Measurements from ENCODE around the gene NBAS.

NBAS gene

DNA sequence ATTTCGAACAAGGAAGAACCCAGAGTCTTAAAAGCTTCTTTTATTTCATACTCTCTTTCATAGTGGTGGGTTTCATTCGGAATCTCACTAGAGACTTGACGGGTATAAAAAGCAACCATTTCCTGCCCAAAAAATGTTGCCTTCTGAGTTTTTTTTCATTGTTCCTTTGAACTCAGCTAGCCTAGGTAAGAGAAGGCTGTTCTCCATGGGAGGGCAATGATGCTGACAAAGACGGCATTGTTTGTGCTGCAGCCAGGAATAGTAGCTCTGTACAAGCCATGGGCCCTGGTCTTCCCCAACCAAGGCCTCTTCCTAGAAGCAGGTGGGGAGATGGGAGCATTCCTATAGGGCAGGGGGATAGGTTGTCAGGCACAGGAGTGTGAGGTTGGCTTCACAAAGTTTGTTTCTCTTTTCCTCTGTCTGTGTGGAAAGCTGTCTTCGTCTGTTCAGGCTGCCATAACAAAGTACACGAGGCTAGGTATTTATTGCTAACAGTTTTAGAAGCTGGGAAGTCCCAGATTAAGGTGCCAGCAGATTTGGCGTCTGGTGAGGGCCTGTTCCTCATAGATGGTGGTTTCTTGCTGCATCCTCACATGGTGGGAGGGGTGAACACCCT is 405.1 kb downstream of the NBAS start:
- DNase-seq, result no peak

DNA sequence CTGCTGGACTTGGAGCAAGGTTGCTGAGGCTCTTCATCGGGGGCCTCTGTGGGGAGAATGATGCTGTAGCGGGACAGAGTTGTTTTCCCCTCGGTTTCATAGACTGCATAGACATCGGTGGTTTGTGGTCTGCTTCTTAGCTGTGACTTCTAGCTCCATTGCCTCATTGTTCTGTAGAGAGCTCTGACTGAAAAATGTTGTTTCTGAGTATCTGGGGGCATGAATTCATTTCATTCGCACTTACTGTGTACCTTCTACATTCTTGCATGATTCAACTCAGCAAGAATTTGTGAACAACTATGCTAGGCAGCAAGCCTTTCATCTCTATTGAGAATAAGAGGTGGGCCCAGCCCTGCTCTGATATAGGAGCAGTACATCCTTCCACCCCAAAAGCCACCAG is 406.8 kb downstream of the NBAS start:
- no peak for DNase-seq

DNA sequence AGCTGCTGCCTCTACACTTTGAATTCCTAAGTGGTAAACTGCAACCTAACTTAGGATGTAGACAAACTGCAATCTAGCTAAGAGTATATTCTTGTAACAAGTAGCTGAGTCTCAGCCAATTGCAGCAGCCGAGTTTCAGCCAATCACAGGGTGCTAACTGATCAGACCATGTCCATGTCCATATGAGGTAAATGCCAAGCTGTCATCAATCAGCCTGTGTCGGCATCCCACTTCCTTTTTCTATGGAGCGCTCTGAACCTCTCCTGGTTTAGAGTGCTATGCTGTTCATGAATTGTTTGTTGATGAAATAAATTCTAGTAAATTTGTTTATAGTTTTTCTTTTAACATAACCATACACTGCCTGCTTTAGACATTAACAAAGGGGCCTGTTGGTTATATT is 408.8 kb downstream of the NBAS start:
- no peak for DNase-seq

DNA sequence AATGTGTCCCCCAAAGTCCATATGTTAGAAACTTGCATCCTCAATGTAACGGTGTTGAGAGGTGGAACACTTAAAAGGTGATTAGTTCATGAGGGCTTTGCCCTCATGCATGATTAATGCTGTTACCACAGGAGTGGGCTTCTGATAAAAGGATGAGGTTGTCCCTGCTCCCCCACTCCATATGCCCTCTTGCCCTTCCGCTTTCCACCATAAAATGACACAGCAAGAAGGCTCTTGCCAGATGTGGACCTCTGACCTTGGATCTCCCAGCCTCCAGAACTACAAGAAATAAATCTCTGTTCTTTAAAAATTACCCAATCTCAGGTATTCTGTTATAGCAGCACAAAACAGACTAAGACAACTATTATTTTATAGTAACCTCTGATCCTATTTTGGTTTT is 412.1 kb downstream of the NBAS start:
- DNase-seq, result no peak

DNA sequence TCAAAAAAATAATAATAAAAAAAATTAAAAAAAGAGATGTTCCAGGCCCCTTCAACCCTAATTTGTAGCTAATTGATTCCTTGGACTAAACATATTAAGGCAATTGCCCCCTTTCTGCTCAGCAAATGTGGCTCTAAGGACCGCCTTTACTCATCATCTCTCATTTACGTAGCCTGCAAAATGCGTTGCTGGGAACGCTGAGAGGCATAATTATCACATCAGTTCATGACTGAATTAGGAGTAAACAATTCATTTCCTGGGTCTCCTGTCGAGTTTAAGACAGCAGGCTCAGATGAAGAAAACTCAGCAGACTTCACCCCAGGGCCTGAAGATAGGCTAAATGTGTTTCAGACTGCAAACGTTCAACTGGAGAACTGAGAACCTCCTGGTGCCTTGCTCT is 413.5 kb downstream of the NBAS start:
- DNase-seq, result no peak

DNA sequence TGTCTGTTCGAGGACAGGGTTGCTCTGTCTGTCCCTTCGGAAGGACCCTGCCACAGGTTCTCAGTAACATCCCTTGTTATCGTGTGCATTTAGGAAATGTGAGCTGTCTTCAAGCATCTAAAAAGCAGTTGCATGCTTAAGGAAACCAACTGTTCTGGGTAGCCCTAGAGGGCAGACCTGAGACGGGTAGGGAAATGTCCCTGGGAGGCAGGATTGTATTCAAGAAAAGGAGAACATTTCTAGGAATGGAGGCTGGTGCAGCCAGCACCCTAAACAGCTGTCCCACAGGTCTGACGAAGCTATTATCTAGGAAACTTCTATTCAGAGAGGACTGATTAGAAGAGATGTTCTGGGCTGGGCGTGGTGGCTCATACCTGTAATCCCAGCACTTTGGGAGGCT is 414.2 kb downstream of the NBAS start:
- DNase-seq, result no peak

DNA sequence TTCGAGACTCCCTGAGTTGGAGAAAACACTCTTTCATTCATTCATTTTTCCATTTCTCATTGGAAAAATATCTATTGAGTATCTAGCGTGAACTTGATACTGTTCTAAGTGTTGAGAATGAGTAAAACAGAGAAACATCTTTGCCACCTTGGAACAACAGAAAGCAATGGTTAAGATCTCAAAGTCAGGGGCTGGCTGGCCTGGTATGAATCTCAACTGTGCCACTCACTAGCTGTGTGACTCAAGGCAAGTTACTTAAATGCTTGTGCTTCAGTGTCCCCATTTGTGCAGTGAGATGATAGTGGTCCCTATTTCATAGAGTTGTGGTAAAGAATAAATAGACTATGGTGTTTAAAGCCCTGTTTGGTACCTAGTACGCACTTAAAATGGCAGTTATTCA is 415.2 kb downstream of the NBAS start:
- DNase-seq, result no peak

DNA sequence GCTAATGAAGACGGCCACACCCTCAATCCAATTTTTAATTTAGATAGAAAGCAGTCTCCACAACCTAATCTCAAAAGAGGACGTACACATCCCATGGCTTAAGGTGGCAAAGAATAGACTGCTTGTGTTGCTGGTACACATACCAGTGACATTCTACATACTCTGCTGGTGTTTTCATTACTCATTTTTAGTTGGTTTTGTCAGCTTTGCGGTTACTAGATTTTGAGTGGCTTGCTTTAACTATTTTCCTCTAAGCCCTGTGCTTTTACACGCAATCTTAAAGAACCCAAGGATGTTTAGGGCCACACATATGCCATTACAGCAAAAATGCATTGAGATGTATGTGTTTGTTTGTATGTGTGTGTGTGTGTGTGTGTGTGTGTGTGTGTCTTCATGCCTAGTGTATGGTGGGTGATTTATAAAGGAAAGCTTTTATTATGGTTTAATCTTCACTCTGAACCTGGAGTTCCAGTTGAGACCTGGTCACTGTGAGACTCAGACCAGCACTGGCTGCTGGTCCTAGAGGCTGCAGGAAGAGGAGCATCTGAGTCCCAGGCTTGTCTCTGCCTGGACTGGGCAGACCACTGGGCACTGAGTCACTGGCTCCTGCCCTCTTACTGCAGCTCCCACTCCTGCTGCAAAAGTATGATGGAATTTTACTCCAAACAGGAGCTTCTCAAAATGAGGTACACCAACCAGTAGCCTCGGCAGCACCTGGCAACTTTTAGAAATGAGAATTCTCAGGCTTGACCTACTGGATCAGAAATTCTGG is 415.9 kb downstream of the NBAS start:
- no peak for DNase-seq

DNA sequence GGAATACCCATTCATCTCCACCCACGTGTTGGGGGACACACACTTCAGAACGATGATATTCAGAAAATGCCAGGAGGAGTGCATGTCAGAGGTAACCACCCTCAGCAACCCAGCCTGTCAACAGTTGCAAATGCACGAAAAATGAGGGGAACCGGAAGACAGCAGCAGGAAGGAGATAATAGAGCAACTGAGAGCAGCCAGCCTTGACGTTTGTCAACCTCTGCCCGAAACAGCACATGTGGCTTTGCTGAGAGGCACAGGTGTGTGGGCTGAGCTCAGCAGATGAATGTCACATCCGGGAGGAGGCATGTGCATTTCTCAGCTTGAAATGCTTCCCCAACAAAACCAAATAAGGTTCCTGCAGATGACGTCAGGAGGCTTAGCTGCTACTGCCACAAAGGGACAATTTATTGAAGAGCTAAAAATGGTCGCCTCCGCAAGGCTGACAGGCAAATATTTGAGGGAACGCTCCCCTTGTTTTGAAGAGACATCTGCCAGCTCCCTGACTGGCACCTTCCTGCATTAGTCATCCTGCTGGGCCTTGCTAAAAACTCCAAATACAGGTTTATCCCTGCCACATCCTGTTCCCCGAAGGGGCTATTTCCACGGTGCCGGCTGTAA is 419.0 kb downstream of the NBAS start:
- DNase-seq, result peak; percentile 66

DNA sequence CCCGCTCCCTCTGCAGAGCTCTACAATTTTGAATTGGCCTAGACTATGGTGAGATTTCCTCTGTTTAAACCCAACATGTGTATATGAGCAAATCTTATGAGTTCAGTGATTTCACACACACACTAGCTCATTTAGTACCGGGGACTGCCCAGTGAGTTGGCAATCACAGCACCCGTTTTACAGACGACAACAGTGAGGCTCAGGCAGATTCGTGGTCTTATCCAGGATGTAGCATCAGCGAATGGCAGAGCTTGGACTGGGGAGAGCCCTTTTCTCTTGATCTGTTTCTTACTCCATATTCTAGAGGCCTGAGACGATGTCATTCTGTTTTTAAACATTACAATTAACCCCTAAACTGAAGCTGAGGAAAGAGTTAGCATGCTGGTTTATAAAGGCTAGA is 419.9 kb downstream of the NBAS start:
- no peak for DNase-seq

DNA sequence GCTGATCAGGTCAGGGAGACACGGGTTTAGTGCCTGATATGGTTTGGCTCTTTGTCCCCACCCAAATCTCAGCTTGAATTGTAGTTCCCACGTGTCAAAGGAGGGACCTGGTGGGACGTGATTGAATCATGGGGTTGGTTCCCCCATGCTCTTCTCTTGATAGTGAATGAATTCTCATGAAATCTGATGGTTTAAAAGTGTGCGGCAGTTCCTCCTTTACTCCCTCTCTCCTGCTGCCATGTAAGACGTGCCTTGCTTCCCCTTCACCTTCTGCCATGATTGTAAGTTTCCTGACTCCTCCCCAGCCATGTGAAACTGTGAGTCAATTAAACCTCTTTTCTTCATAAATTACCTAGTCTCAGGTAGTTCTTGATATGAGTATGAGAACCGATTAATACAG is 424.5 kb downstream of the NBAS start:
- no peak for DNase-seq

DNA sequence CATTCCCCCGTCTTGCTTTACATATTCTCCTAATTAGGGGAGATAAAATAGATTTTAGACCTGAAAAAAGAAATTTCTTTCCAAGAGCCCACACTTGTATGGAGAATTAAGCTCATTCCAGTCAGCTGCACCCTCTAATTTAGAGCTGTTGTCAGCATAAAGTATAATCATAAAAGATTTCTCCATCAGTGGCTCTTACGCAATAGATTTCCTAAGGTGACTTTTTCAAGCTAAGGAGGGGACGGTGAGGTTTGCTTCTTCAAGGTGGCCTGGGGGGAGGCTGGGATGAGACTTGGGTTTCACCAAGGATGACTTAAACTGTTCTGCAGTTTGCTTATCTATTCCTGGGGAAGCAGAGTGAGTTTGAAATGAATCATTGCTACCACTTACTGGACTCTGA is 426.2 kb downstream of the NBAS start:
- DNase-seq, result no peak

DNA sequence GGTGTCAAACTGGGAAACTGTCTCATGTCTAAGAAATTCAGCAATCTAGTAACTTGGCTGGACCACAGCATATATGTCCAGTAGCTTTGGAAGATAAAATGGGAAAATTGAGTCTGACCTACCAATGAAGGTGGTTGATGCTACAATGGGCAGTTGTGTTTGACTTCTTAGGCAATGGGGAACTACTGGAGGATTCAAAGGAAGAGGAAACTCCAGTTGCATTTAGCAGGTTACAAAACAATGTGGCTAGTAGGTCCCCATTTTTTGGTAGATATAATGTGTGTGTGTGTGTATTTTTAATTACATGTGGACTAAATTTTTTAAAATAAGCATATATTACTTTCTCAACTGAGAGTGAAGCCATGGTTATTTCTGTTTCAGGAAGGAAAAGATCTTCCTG is 427.7 kb downstream of the NBAS start:
- no peak for DNase-seq

DNA sequence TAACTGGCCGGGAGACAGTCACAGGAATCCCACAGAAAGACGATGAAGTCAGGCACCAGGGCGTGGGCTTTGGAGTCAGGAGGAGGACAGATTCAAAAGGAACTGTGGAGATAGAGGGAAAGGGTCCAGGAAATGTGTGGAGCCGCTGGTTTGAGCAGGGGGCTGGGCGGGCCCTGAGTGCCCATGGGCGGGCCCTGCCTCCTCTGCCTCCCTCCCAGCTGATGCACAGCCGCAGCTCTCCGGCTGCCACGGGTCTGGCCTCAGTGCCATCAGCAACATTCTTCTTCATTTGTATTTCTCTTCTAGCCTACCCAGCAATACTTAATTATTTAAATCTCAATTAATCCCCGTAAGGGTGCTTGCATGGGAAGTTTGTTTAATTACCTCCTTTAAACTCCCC is 432.3 kb downstream of the NBAS start:
- no peak for DNase-seq

DNA sequence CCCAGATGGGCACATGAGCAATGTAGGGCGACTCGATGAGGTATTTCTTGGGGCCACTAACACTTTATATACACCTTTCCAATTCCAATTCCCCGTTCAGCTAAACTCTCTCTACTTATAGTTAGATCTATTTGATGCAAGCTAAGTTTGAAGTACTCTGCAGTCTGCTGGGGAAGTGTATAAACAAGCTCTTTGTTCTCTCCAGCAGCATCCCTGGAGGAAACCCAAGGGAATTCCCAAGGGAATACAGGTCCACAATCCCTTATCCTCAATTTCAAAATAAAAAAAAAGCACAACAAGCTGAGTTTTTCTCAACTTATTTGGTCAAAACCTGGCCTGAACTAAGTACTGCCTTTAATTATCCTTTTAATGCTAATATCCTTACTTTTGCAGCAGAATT is 433.3 kb downstream of the NBAS start:
- DNase-seq, result no peak

DNA sequence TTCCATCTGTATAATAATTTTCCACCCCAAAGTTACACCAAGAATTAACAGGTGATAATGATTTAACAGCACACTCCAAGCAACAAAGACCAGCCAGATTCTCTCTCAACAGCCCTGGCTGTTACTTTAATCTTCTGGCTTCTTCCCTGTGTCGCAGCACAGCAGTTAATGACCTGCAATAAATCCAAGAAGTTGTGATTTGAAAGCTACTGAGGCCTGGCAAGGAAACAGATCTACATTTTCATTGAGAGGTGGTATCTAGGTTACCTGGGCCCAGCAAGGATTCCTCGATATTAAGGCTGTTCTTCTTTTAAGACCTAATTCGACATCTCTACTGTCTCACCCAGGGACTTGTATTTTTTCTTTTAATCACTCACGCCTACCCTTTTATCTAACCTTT is 433.8 kb downstream of the NBAS start:
- no peak for DNase-seq

DNA sequence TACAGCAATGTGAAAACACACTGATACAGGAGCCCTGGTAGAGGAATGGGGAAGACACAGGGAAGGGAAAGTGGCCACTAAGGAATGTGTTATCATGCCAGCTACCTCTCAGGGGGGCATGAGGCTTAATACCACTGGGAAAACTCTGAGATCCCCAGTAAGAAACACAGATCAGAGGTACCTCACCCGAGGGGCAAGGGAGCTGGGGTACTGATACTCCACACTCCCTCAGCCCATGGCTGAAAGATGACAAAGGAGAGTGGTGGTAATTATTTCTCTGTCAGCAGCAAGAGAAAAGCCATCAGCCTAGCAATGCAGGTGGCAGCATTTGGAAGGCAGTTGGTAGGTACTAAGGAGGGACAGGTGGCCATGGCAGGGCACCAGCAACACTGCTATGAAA is 434.8 kb downstream of the NBAS start:
- DNase-seq, result no peak

DNA sequence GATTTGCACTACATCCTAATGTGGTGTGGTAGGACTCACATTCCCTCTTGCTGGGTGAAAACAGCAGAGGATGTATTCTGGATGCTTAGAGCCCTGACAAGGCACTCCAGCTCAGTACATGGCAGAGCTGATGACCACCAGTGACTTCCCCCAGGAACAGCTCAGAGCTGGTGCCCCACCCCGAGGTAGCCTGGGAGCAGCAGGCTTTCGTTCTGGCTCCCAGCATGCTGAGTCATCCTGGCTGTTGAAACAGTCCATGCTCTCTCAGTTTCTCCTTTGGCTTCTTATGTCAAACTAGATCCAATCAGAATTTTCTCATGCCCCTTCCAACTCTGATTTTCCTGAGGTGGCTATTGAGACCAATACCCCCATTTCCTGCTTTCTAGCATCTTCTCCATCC is 438.2 kb downstream of the NBAS start:
- no peak for DNase-seq

DNA sequence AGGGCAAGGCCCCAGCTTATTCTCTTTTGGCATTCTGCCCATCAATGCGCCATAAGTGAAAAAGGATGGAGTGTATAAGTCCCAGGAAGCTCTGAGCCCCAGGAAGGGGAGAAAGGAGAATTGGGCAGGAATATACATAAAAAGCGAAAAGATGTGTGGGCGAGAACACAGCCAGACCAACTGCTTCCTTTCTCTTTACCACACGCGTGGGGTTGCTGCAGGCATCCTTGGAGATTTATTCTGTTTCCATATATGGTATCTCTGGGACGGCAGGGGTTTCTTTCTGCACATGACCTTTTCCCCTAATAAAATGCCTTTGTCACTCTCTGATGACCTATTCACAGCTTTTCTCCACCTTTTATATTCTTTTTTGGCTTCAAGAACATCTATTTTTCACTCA is 440.5 kb downstream of the NBAS start:
- DNase-seq, result no peak

DNA sequence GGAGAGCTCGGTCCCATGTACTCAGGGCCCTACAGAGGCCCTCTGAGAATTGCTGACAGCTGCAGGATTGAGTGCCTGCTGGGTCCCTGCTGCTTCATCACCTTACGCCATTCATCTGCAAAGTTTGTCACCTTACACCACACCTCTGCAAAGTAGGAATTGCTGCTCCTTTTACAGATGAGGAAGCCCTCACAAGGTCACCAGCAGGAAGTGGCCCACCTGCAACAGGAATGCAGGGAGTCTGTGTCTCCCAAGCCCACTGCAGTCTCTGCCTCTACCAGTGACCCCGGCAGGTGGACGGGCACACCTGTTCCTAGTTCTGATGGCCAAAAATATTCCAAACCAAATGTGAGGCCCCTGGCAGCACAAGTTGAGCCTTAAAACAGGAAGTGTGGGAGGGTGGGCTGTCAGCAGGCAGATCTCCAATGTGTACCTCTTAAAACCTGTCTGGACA is 441.4 kb downstream of the NBAS start:
- DNase-seq, result peak; percentile 40

DNA sequence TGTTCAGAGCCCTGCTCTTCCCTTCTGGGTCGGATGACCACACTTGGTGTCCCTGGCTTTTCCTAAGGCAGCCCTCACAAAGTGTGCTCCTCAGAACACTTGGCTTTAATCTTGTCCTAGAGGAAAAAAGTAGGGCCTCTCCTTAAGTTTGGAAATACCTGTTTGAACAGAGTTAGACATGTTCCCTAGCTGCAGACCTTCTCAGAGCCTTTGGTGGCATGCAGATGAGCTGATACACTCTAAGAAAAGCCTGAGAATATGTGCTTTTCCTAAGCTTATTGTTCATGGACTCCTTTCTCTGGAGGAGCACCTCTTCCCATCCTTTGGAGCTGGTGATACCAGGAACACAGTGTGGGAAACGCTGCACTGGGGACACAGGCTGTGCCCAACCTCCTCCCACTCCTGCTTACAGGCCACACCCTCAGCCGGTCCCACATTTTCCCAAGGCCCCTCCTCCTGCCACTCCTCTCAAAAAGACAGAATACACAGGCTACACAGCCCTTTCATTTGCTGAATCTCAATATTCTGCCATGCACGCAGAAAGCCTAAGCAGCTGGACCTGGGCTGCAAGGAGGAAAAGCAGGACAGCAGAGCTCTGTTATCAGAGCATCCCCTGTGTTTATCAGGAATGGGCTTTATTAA is 443.6 kb downstream of the NBAS start:
- DNase-seq, result no peak
